Measurements from ENCODE around the gene TIFAB. TPM values are rescaled to one million over a fixed set of nuclear protein-coding genes. Genes with fewer than 3 reads are reported as not detected.

The TIFAB gene
- total RNA-seq, 2 donors from 2014 or later, result not detected

GRCh38 chr5:135462304-135462703, 10.2 kb upstream of the TIFAB start:
- intact Hi-C loops (cut with DNase I), result loop anchor here in 1 of 2 donors (5.0 kb wide), 1 partner anchor 90 kb away; no protein-coding TSS in a partner anchor
- DNase-seq (ENCODE audit: low spot score), result peak; percentile 47

GRCh38 chr5:135461481-135462151, 9.5 kb upstream of the TIFAB start:
- DNase-seq (ENCODE audit: low spot score), result peak; percentile 28
- intact Hi-C loops (cut with DNase I), result loop anchor here in 1 of 2 donors (5.0 kb wide), 1 partner anchor 91 kb away; no protein-coding TSS in a partner anchor

GRCh38 chr5:135460246-135461033, 8.3 kb upstream of the TIFAB start:
- DNase-seq (ENCODE audit: low spot score), result peak; percentile 58
- intact Hi-C loops (cut with DNase I), result loop anchor here in 1 of 2 donors (5.0 kb wide), 1 partner anchor 92 kb away; no protein-coding TSS in a partner anchor

- intact Hi-C loops (cut with DNase I), result no loop called here
- DNase-seq (ENCODE audit: low spot score), result peak; percentile 76
These were observed 6.8 kb upstream of the TIFAB start for GRCh38 chr5:135458921-135459331.

GRCh38 chr5:135458356-135458755, 6.2 kb upstream of the TIFAB start:
- DNase-seq (ENCODE audit: low spot score), result peak; percentile 7
- intact Hi-C loops (cut with DNase I), result no loop called here

- peak; percentile 87 for DNase-seq (ENCODE audit: low spot score)
- intact Hi-C loops (cut with DNase I), result no loop called here
These were observed 5.4 kb upstream of the TIFAB start for GRCh38 chr5:135457424-135458071.

- intact Hi-C loops (cut with DNase I), result no loop called here
- DNase-seq (ENCODE audit: low spot score), result peak; percentile 91
These were observed 4.3 kb upstream of the TIFAB start for GRCh38 chr5:135456238-135457099.

- intact Hi-C loops (cut with DNase I), result no loop called here
- peak; percentile 30 for DNase-seq (ENCODE audit: low spot score)
These were observed 3.7 kb upstream of the TIFAB start for GRCh38 chr5:135455876-135456237.

GRCh38 chr5:135454946-135455345, 2.8 kb upstream of the TIFAB start:
- DNase-seq (ENCODE audit: low spot score), result peak; percentile 34
- intact Hi-C loops (cut with DNase I), result no loop called here

GRCh38 chr5:135453613-135454012, 1.5 kb upstream of the TIFAB start:
- intact Hi-C loops (cut with DNase I), result no loop called here
- DNase-seq (ENCODE audit: low spot score), result no peak

- peak; percentile 32 for DNase-seq (ENCODE audit: low spot score)
- intact Hi-C loops (cut with DNase I), result no loop called here
These were observed 400 bp downstream of the TIFAB start for GRCh38 chr5:135451581-135452320.

- DNase-seq (ENCODE audit: low spot score), result peak; percentile 17
- intact Hi-C loops (cut with DNase I), result no loop called here
These were observed 1.2 kb downstream of the TIFAB start for GRCh38 chr5:135450952-135451351.

GRCh38 chr5:135450336-135450735, 1.8 kb downstream of the TIFAB start:
- DNase-seq (ENCODE audit: low spot score), result peak; percentile 9
- intact Hi-C loops (cut with DNase I), result no loop called here

GRCh38 chr5:135449644-135450043, 2.5 kb downstream of the TIFAB start:
- intact Hi-C loops (cut with DNase I), result no loop called here
- peak; percentile 60 for DNase-seq (ENCODE audit: low spot score)

- peak; percentile 14 for DNase-seq (ENCODE audit: low spot score)
- intact Hi-C loops (cut with DNase I), result no loop called here
These were observed 3.2 kb downstream of the TIFAB start for GRCh38 chr5:135448791-135449507.

GRCh38 chr5:135448071-135448739, 3.9 kb downstream of the TIFAB start:
- DNase-seq (ENCODE audit: low spot score), result no peak

GRCh38 chr5:135447298-135447929, 4.7 kb downstream of the TIFAB start, which contains the start of gene DCANP1:
Gene DCANP1 (minus strand): TSS chr5:135447348. CDS start chr5:135447108, 240 bp downstream.
- intact Hi-C loops (cut with DNase I), result no loop called here
- no peak for DNase-seq (ENCODE audit: low spot score)

More at GRCh38 chr5:135448071-135448739, 3.9 kb downstream of the TIFAB start:
- intact Hi-C loops (cut with DNase I), result no loop called here

Data from posterior vena cava (tissue), 2 donors.